CD4-positive, alpha-beta T cell treated with Interleukin-6 for 4 hours (primary cell): ENCODE measurements around the gene ENO1.
A peak's percentile ranks its signal among the peaks of the same experiment; 100 is the strongest.

ENCODE experiments used
- DNase-seq: peaks from one replicate; pipeline ENCODE4 v3.0.0-alpha.2; 2020; ENCODE audit warnings: mixed read lengths

Gene ENO1

GRCh38 chr1:8870616-8871538 is 7.6 kb downstream of the ENO1 start:
- DNase-seq: no peak

DNA sequence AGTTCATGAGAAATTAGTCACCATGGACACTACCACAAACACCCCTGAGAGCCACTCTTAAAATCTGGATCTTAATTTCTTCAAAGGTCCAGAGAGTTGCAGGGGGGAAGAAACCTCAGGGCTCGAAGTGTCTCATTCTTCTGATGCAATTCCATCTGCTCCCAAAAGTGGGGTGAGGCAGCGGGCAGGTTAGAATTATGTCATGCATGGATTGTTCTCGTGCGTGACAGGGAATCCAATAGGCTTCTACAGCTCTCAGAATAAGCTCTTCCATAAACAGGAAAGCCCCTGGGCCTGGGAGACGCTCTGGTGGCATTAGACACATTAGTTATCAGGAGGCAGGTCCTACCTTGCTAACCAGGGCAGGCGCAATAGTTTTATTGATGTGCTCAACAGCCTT is 8.4 kb downstream of the ENO1 start:
- no peak for DNase-seq

DNA sequence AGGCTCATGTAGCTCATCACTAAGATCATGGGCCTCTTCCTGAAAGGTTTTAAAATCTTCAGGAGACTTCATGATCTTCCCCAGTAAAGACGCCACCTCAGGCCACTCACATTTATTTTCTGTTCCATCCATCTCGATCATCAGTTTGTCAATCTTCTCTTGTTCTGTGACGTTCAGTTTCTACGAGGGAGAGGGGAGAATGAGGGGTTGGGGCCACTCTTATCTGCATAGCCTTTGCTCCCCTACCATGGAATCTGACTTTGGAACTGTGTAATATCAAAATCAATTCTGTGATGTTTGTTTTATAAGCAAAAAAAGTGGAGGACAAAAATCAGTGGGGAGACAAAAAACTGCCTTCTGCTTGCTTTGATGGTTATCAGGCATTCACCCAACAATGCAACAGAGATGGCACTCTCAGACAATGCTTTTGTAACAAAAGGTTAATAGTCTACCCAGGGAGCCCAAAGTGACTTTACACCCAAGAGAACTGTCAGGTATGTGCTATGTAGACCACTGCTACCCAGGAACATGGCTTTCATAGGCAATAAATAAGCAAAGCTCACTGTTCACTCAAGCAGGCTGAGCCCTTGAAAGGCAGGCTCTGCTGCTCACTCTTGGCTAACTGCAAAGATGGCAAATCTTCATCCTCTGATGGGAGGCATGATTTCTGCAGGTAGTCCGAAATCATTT is 10.5 kb downstream of the ENO1 start:
- no peak for DNase-seq

DNA sequence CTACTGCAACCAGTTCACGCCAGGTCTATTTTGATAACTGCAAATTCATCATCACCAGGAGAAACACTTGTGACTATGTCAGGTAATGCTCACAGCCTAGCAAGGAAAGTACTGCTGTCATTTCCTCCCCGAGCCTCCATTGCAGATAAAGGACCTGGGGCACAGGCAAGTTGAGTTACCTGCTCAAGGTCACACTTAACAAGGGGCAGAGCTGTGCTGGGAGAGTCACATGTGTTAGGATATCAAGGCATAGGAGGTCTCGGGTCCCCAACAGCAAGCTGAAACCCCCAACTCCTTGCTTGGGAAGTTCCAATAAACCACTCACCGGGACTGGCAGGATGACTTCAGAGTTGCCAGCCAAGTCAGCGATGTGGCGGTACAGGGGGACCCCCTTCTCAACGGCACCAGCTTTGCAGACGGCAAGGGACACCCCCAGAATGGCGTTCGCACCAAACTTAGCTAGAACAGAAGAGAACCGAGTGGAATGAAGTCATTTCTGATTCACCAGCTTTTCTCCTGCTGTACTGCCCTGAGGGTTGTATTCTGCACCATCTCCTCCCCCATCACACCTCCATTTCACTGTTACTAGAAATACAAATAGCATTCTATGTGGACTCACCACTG is 11.6 kb downstream of the ENO1 start:
- no peak for DNase-seq

- DNase-seq: no peak
Observed at GRCh38 chr1:8866173-8866791, 12.2 kb downstream of the ENO1 start.

DNA sequence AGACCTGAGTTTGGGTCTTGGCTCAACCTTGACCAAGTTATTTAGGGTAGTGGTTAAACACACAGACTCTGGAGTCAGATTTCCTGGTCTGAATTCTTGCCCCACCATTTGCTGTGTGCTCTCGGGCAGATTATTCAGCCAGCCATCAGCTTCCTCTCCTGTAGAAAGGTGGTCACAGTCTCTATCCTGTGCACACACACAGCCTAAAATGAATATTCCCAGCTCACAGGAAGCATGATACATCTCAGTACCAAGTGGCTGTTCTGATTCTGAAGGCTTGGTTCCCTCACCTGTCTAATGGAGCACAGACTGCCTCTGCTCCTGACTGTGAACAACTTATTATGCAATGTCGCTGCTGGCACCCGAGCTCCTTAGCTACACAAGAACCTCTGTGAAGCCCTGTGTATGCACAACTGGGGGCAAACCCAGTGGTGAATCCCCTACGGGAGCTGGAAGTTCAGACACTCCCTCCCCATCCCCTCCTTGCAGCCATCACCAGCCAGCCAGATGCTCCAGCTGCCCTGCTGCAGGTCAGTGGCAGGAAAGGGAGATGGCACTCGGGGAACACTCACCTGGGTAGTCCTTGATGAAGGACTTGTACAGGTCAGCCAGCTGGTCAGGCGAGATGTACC is 13.7 kb downstream of the ENO1 start:
- no peak for DNase-seq

DNA sequence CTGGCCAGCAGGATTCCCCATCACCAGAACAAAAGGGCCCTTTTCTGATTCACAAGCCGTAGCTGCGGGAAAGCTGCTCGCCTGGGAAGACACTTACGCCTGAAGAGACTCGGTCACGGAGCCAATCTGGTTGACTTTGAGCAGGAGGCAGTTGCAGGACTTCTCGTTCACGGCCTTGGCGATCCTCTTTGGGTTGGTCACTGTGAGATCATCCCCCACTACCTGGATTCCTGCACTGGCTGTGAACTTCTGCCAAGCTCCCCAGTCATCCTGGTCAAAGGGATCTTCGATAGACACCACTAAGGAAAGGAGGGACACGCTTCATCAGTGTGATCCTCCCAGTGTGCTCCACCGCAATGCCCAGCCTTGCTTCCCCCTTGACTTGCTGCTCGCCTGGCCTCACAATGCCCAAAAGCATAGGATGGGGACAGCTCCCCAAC is 14.7 kb downstream of the ENO1 start:
- DNase-seq: no peak

DNA sequence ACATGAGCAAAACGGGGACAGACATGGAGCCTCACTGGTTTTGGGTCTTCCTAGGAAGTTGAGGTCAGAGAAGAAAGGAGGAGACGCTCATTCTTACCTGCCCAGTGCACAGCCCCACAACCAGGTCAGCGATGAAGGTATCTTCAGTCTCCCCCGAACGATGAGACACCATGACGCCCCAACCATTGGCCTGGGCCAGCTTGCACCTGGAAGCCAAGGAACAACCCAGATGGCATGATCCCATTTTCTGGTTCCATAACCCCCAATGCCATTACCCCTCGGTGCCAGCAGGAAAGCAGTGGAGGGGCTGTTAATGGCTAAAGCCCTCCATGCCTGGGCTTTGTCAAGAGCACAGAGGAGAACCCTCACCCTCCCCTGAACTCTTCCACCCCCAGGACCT is 15.3 kb downstream of the ENO1 start:
- DNase-seq: no peak

DNA sequence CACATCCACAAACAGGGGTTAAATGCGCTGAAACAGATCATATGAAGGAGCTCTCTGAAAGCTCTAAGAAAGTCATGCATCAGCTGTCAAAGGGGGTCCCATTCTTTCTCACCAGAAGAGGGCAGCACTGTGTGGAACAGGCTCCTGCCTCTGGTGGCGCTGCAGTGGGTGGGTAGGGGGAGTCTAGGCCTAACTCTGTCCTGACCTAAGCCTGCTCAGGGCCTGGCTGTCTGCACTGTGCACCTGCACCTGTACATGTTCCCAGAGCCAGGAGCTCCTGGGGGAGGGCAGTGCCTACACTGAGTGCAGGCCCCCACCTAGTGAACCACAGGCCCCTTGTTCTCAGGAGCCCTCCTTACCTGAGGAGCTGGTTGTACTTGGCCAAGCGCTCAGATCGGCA is 16.0 kb downstream of the ENO1 start:
- DNase-seq: peak; percentile 61

DNA sequence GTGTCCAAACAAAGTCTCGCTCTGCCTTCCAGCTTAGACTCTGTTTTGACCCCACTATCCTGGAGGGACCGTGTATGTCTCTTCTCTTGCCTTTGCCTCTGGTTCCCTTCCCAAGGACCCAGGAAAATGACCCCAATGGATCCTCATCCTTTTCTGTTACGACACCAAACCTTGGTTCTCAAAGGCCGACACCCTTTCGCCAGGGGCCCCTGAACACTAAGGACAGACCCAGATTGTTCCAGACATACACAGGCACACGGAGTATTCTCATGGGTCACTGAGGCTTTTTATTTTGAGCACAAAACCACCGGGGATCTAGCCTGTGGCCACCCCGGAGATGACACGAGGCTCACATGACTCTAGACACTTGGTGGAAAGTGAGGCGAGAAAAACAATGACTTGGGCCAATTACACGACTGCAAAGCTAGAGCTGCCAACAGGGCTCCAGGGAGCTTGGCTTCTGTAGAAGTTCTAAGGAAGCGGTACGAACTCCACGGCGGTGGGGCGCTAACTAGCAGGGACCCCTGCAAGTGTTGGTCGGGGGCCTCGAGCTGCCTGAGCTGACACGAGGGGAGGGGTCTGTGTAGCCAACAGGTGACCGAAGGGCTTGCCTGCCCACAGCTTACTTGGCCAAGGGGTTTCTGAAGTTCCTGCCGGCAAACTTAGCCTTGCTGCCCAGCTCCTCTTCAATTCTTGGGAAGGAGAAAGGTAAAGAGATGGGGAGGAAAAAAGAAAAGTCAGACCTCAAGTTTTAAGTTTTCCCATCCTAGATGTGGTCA is 17.6 kb downstream of the ENO1 start:
- DNase-seq: no peak

GRCh38 chr1:8858888-8859706 is 19.4 kb downstream of the ENO1 start:
- DNase-seq: peak; percentile 67

DNA sequence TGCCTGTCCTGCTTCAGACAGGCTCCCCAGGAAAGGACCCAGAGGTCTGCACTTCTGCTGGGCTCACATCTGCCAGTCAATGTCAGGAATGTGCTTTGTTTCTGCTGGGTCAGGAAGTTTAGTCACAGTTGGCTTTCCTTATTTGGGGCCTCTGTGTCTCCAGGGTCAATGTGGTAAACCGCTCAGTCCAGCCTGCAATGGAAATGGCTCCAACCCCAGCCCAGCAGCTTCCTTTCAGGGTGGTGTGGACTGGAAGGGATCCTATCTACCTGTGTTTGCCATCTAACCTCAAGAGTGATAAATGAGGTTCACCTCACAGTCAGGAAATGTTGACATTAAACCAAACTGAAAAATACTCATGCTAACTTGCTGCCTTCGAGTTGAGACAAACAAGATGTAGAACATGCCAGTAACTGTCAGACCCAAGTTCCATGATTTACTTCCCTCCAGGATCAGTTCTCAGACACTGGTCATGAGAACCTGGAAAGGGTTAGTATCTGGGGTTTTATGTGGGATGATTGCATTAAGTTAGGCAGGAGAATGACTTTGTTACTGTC is 20.3 kb downstream of the ENO1 start:
- peak; percentile 41 for DNase-seq

GRCh38 chr1:8856689-8857412 is 21.6 kb downstream of the ENO1 start:
- DNase-seq: no peak

DNA sequence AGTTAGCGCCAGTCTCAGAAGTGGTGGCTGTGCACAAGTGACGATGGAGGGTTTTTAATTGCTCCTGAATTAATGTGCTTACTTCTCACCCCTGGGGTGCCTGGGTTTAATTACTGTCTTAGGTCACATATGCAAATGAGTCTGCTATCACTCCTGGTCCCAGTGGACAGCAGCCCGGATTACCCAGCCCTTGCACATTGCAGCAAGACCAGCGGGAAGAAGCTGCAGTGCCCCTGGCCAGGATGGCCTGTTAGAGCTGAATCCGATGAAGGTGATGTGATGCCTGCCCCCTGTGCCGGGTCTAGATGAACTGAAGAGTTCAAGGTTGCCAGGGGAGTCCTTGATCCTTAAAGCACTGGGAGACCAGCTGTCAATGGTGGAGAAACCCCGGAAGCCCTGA is 24.2 kb downstream of the ENO1 start:
- DNase-seq: no peak

DNA sequence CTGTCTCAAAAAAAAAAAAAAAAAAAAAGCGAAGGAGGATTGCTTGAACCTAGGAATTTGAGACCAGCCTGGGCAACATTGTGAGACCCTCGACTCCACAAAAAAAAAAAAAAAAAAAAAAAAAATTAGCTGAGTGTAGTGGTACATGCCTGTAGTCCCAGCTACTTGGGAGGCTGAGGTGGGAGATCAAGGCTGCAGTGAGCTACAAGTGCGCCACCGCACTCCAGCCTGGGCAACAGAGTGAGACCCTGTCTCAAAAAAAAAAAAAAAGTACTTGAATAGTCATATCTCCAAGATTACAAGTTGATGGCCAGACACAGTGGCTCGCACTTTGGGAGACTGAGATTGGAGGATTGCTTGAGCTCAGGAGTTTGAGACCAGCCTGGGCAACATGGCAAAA is 27.4 kb downstream of the ENO1 start:
- no peak for DNase-seq

GRCh38 chr1:8848663-8849386 is 29.7 kb downstream of the ENO1 start:
- DNase-seq: peak; percentile 83

DNA sequence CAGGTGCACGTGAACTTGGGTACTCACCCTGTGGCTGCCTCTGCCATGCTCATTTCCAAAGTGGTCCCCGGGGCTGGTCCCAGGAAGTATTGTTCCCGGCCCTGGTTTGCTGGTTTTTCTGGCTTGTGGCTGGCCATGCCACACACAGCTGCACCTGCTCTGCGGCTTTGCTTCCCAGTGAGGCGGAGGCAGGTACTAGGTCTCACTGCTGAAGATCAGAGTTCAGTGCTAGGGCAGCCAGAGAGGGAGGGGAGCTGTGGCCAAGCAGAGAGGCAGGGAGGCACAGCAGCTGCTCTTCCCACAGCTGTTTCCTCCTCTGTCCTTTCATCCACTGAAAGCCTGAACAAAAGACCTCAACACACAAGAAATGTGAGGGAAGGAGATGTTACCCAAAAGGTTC is 30.5 kb downstream of the ENO1 start:
- no peak for DNase-seq

GRCh38 chr1:8846263-8846662 is 32.2 kb downstream of the ENO1 start:
- DNase-seq: no peak
